22Rv1 (cell line): ENCODE measurements around the gene FYB1.

ENCODE experiments used
- H3K27ac ChIP-seq: fragments of 450-650 bp; 2 replicates; pipeline ENCODE4 v1.5.1; 2017
- ZFX ChIP-seq: fragments of 450-650 bp; IDR thresholded peaks from 2 replicates; pipeline ENCODE4 v1.6.1; 2017; ENCODE audit warnings: antibody characterized with exemption, borderline replicate concordance
- TF ChIP-seq, protein P1 (sequence below): fragments of 450-650 bp; IDR thresholded peaks from 2 replicates; pipeline ENCODE4 v1.5.1; 2017; ENCODE audit warnings: mild to moderate bottlenecking

The FYB1 gene

DNA sequence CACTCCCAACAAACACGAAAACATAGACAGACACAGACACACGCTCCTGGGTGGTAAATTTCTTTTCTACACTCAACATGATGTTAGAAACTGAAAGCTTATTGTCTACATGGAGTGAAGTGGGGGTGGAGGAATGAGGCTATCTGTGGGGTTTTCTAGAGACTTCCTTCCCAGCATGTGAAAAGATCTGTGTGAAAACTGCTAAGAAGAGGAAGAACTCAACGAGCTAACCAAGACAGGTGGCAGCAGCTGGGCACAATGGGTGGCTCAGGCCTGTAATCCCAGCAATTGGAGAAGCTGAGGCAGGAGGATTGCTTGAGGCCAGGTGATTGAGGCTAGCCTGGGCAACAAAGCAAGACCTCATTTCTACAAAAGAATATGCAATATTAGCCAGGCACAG, 7.6 kb downstream of the FYB1 start:
- TF ChIP-seq ZFX = no peak
- TF ChIP-seq, protein P1, sequence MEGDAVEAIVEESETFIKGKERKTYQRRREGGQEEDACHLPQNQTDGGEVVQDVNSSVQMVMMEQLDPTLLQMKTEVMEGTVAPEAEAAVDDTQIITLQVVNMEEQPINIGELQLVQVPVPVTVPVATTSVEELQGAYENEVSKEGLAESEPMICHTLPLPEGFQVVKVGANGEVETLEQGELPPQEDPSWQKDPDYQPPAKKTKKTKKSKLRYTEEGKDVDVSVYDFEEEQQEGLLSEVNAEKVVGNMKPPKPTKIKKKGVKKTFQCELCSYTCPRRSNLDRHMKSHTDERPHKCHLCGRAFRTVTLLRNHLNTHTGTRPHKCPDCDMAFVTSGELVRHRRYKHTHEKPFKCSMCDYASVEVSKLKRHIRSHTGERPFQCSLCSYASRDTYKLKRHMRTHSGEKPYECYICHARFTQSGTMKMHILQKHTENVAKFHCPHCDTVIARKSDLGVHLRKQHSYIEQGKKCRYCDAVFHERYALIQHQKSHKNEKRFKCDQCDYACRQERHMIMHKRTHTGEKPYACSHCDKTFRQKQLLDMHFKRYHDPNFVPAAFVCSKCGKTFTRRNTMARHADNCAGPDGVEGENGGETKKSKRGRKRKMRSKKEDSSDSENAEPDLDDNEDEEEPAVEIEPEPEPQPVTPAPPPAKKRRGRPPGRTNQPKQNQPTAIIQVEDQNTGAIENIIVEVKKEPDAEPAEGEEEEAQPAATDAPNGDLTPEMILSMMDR = no peak
- H3K27ac ChIP-seq = no peak overlapping the region

DNA sequence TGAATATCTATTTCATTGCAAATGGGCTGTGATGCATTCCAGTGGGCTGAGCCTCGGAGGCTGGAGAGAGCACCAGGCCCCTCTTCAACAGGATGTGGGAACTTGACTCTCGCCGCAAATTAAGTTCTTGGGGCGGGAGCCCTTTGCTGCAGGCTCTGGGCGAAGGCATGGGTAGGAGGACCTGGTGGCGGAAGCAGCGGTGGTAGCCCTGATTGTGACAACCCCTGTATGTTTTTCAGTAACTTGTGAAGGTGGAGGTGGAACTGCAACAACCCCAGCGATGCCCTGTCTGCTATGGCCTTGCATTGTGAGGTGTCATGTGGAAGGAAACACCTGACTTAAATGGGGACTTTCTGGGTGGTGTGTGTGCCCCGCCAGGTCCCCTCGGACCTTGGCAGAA, 9.4 kb downstream of the FYB1 start:
- no peak overlapping the region for H3K27ac ChIP-seq

DNA sequence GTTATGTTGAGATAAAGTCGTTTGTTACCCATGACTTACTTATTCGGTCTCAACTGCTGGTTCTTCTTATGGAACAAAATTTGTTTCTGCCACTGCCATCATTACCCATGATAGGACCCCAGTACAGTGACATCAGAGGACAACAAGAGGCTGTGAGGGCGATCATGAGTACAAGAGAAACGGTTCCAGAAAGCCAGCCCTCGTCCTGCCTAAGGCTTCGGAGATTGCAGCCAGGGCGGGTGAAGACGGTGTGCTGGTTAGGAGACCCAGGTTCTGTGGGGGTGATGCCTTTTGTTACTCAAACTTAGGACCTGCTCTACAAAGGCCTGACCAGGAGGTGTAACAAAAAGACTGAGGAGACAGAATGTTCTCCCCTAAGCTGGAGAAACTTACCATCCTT, 10.9 kb downstream of the FYB1 start:
- no peak for TF ChIP-seq ZFX
- TF ChIP-seq, protein P1 = no peak
- H3K27ac ChIP-seq = no peak overlapping the region

More for the DNA sequence above, 9.4 kb downstream of the FYB1 start:
- TF ChIP-seq, protein P1 = no peak
- no peak for TF ChIP-seq ZFX

- TF ChIP-seq, protein P1 = no peak
- TF ChIP-seq ZFX = no peak
- H3K27ac ChIP-seq = no peak overlapping the region
These were observed 11.9 kb downstream of the FYB1 start for GRCh38 chr5:39207345-39208045.

- no peak overlapping the region for H3K27ac ChIP-seq
- TF ChIP-seq, protein P1 = no peak
- TF ChIP-seq ZFX = no peak
These were observed 12.6 kb downstream of the FYB1 start for GRCh38 chr5:39206630-39207321.

DNA sequence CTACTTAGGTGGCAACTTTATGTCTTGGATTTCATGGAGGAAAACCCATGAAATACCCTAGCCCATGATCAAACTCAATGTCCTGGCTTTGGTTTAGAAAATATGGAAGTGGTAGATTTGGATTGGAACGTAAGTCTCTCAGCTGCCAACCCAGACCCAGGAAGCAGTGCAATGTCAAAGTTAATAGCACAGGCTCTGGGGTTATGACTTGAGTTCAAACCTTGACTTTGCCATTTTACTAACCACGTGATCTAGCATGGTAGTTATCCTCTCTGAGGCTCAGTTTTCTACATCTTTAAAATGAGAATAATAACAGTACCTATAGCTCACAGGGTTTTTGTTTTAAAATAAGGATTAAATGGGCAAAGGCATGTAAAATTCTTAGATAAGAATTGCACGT, 13.8 kb downstream of the FYB1 start:
- TF ChIP-seq ZFX = no peak
- H3K27ac ChIP-seq = no peak overlapping the region

- no peak for TF ChIP-seq ZFX
- TF ChIP-seq, protein P1 = no peak
- no peak overlapping the region for H3K27ac ChIP-seq
These were observed 15.4 kb downstream of the FYB1 start for GRCh38 chr5:39203951-39204350.
